Effector memory CD4-positive, alpha-beta T cell (primary cell): Measurements from ENCODE around the gene CCDC136.

Source experiments
- DNase-seq, 3 donors: peaks; one replicate each; pipeline ENCODE4 v3.0.0-alpha.2; 2020
- H3K27ac ChIP-seq: 2 replicates; pipeline ENCODE4 v1.7.0; 2013; ENCODE audit warnings: mild to moderate bottlenecking, low read length, moderate library complexity; ENCODE audit not compliant: insufficient read depth, poor library complexity, severe bottlenecking
- H3K27me3 ChIP-seq: replicated peaks from 2 replicates; pipeline ENCODE4 v1.7.0; 2013; ENCODE audit warnings: mild to moderate bottlenecking, low read length; ENCODE audit not compliant: insufficient read depth, control insufficient read depth, poor library complexity, severe bottlenecking
- H3K36me3 ChIP-seq: 2 replicates; pipeline ENCODE4 v1.7.0; 2013; ENCODE audit warnings: mild to moderate bottlenecking, low read length, moderate library complexity; ENCODE audit not compliant: control insufficient read depth, insufficient read depth
- H3K4me1 ChIP-seq: 2 replicates; pipeline ENCODE4 v1.7.0; 2013; ENCODE audit warnings: low read length, mild to moderate bottlenecking; ENCODE audit not compliant: control insufficient read depth, insufficient read depth, poor library complexity, severe bottlenecking
- H3K4me3 ChIP-seq: 2 replicates; pipeline ENCODE4 v1.7.0; 2013; ENCODE audit warnings: low read length, low read depth, mild to moderate bottlenecking; ENCODE audit not compliant: insufficient read depth, poor library complexity, severe bottlenecking
- H3K9me3 ChIP-seq: 2 replicates; pipeline ENCODE4 v1.7.0; 2013; ENCODE audit warnings: mild to moderate bottlenecking, low read length, moderate library complexity; ENCODE audit not compliant: control insufficient read depth

CCDC136 gene

GRCh38 chr7:128757203-128757602, 34.6 kb upstream of the CCDC136 start:
- H3K27me3 ChIP-seq = no peaks in the 10 kb centered on the region
- H3K4me1 ChIP-seq = no peaks in the 10 kb centered on the region
- H3K27ac ChIP-seq = no peak overlapping the region
- H3K36me3 ChIP-seq = peaks cover 35% of the 10 kb centered on the region
- H3K4me3 ChIP-seq = no peak overlapping the region
- no peak for DNase-seq
- H3K9me3 ChIP-seq = no peaks in the 10 kb centered on the region

- Histone ChIP-seq H3K4me3 (no peak overlapping the region), H3K36me3 (peaks cover 36% of the 10 kb centered on the region), H3K9me3 (no peaks in the 10 kb centered on the region), H3K4me1 (no peaks in the 10 kb centered on the region), H3K27me3 (no peaks in the 10 kb centered on the region), H3K27ac (no peak overlapping the region)
- DNase-seq = no peak
Measured at GRCh38 chr7:128758553-128758952, 33.2 kb upstream of the CCDC136 start.

DNA sequence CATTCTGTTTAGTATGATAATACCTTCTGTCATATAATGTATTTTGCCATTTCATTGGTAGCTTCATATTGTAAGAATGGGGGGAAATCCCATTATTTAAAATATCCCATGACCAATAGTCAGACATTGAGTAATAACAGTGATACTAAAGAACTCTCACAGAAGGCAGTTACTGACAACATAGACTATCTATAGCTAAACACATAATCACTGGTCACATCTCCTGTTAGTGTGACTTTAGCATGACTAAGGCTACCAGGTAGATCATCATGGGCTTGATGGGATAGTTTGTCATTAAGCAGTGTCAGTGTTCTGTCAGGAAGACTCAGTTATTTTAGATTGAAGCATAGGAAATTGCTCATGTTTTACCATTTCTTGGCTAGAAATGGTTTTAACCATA, 32.5 kb upstream of the CCDC136 start:
- H3K27ac ChIP-seq = no peak overlapping the region

DNA sequence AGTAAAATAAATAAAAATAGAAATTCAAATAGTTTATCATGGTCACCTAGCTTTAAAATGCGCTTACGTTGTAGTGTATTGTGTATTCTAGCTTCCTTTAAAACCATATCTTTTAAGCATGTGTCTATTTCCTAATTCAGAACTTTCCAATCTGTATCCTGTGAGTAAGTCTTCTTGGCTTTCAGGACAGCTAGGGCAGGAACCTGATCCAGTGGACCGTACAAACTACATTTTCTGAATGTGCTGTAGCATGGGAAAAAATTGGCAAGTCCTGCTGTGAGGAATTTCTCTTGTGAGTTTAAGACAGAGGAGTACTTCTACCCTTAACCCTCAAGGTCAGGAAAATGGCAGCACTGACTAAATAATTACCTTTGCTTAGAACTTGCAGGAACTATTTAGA, 28.2 kb upstream of the CCDC136 start:
- Histone ChIP-seq H3K4me3 (no peak overlapping the region), H3K4me1 (no peaks in the 10 kb centered on the region), H3K27me3 (no peaks in the 10 kb centered on the region), H3K36me3 (peaks cover 46% of the 10 kb centered on the region), H3K27ac (no peak overlapping the region), H3K9me3 (no peaks in the 10 kb centered on the region)
- DNase-seq = no peak

More for the DNA sequence above, 32.5 kb upstream of the CCDC136 start:
- Histone ChIP-seq H3K27me3 (no peaks in the 10 kb centered on the region), H3K4me1 (no peaks in the 10 kb centered on the region), H3K36me3 (peaks cover 34% of the 10 kb centered on the region), H3K4me3 (no peak overlapping the region), H3K9me3 (no peaks in the 10 kb centered on the region)
- no peak for DNase-seq

DNA sequence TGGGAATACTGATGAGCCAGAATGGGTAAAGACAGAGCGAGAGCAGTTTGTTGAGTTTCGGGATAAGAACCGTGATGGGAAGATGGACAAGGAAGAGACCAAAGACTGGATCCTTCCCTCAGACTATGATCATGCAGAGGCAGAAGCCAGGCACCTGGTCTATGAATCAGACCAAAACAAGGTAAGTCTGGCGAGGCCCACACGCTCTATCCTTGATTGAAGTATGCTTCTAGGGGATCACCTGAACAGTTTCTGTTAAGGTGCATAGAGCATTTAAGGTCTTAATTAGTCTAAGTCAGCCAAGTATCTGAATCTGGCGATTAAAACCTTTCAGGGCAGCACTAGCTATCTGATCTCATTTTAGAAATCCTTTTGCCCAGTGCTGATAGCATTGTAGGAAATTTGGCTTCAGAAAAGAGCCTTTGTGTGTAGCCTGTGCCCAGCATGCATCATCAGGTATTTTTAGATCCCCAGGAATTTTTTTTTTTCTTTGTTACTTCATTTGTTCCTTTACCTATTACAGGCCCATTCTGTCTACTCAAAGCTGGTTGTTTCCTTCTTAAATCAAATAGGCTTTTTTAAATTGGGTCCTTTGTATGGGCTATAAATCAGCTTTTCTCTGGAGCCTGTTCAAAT, 24.2 kb upstream of the CCDC136 start:
- DNase-seq = no peak
- Histone ChIP-seq H3K4me1 (no peaks in the 10 kb centered on the region), H3K4me3 (no peak overlapping the region), H3K27ac (no peak overlapping the region), H3K27me3 (no peaks in the 10 kb centered on the region), H3K36me3 (peaks cover 41% of the 10 kb centered on the region), H3K9me3 (no peaks in the 10 kb centered on the region)

DNA sequence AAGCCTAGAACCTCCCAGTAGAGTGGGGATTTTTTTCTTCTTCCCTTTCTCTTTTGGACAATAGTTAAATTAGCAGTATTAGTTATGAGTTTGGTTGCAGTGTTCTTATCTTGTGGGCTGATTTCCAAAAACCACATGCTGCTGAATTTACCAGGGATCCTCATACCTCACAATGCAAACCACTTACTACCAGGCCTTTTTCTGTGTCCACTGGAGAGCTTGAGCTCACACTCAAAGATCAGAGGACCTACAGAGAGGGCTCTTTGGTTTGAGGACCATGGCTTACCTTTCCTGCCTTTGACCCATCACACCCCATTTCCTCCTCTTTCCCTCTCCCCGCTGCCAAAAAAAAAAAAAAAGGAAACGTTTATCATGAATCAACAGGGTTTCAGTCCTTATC, 21.5 kb upstream of the CCDC136 start:
- Histone ChIP-seq H3K27ac (no peak overlapping the region), H3K4me3 (no peak overlapping the region), H3K9me3 (no peaks in the 10 kb centered on the region), H3K36me3 (peaks cover 46% of the 10 kb centered on the region), H3K4me1 (no peaks in the 10 kb centered on the region), H3K27me3 (no peaks in the 10 kb centered on the region)
- DNase-seq = no peak

DNA sequence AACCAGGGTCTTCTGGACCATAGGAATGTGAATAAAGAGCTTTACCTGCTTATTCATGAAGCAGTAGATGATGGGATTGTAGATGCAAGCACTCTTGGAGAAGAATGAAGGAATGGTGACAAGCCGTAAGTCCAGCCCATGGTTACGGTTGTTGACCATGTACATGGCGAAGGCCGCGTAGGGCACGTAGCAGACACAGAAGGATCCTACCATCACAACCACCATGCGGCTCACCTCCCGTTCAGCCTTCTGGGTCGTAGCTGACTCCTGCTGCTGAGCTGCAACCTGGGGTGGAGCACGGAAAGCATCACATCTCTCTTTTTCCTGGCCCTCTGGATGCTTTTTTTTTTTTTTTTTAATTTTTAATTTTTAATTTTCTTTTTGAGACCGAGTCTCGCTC, 18.2 kb upstream of the CCDC136 start:
- H3K27me3 ChIP-seq = no peaks in the 10 kb centered on the region
- no peaks in the 10 kb centered on the region for H3K4me1 ChIP-seq
- no peak for DNase-seq
- H3K36me3 ChIP-seq = peaks cover 26% of the 10 kb centered on the region
- H3K27ac ChIP-seq = no peak overlapping the region
- no peaks in the 10 kb centered on the region for H3K9me3 ChIP-seq
- H3K4me3 ChIP-seq = no peak overlapping the region

DNA sequence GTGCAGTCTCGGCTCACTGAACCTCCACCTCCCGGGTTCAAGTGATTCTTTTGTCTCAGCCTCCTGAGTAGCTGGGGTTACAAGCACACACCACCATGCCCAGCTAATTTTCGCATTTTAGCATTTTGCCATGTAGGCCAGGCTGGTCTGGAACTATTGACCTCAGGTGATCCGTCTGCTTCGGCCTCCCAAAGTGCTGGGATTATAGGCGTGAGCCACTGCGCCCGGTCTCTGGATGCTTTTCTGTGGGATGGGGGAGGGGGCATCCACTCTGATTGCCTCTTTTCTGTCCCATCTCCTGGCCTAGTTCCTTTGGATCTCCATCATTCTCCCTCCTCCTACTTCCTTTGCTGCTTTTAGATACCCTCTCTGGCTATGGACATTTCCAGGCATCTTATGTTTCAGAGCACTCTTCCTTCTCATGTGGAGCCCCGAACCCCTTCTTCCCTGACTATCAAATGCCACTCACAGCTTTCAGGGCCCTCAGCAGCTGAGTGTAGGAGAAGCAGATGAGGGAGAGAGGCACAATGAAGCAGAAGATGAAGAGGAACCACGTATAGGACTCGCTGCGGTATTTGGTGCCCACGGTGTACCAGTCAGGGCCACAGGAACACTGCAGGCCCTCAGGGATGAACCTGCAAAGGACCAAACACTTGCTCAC, 17.6 kb upstream of the CCDC136 start:
- H3K4me1 ChIP-seq = no peaks in the 10 kb centered on the region
- H3K27ac ChIP-seq = no peak overlapping the region
- DNase-seq = no peak
- H3K9me3 ChIP-seq = no peaks in the 10 kb centered on the region
- H3K4me3 ChIP-seq = no peak overlapping the region
- no peaks in the 10 kb centered on the region for H3K27me3 ChIP-seq
- H3K36me3 ChIP-seq = peaks cover 22% of the 10 kb centered on the region

GRCh38 chr7:128774921-128775320, 16.8 kb upstream of the CCDC136 start:
- Histone ChIP-seq H3K4me1 (no peaks in the 10 kb centered on the region), H3K9me3 (no peaks in the 10 kb centered on the region), H3K4me3 (no peak overlapping the region), H3K27me3 (no peaks in the 10 kb centered on the region), H3K36me3 (peaks cover 15% of the 10 kb centered on the region), H3K27ac (no peak overlapping the region)
- no peak for DNase-seq

- H3K4me1 ChIP-seq = no peaks in the 10 kb centered on the region
- no peaks in the 10 kb centered on the region for H3K27me3 ChIP-seq
- H3K27ac ChIP-seq = no peak within 1 kb of the TSS
- no peaks in the 10 kb centered on the region for H3K9me3 ChIP-seq
- no peak for DNase-seq
- peaks cover 14% of the 10 kb centered on the region for H3K36me3 ChIP-seq
- H3K4me3 ChIP-seq = no peak within 1 kb of the TSS
Measured at GRCh38 chr7:128775744-128776474, 15.9 kb upstream of the CCDC136 start, which contains the start of gene OPN1SW. TSS of gene OPN1SW (minus strand) at chr7:128775794. CDS start at chr7:128775781, 13 bp downstream.
